Stimulated activated CD4-positive, alpha-beta T cell treated with anti-CD3 and anti-CD28 coated beads, TNF-alpha, amount 100 ng/mL, for 1 hour (primary cell): ENCODE data around the gene FN3K.
"Not testable (repeated sequence)": the region's sequence is repeated elsewhere in the genome, so short reads cannot be mapped to it uniquely, and the experiment has no call there.

Experiments used
- DNase-seq, 3 donors: peaks; one replicate each; pipeline ENCODE4 v3.0.0-alpha.2; 2020; ENCODE audit warnings: low read depth in 3 of 3, low spot score in 1 of 3

Gene FN3K

GRCh38 chr17:82772026-82772425 lies 36.6 kb downstream of the FN3K start:
- DNase-seq, result no peak

- not testable (repeated sequence) for DNase-seq
Observed at GRCh38 chr17:82774456-82774855, 39.0 kb downstream of the FN3K start.

GRCh38 chr17:82775001-82775823 lies 39.8 kb downstream of the FN3K start:
- peak in 1 of 3 donors; percentile 12 for DNase-seq

GRCh38 chr17:82776454-82776853 lies 41.0 kb downstream of the FN3K start:
- no peak for DNase-seq

GRCh38 chr17:82777778-82778375 lies 42.5 kb downstream of the FN3K start:
- DNase-seq, result not testable (repeated sequence)

- no peak for DNase-seq
Observed at GRCh38 chr17:82779541-82779940, 44.1 kb downstream of the FN3K start.

GRCh38 chr17:82780195-82780594 lies 44.8 kb downstream of the FN3K start:
- no peak for DNase-seq

GRCh38 chr17:82780971-82781893 lies 45.8 kb downstream of the FN3K start:
- DNase-seq, result no peak

- DNase-seq, result peak; percentile 59 to 80 (median 77)
Observed at GRCh38 chr17:82781894-82782274, 46.5 kb downstream of the FN3K start.

- no peak for DNase-seq
Observed at GRCh38 chr17:82782657-82783207, 47.3 kb downstream of the FN3K start.

GRCh38 chr17:82783498-82783897 lies 48.1 kb downstream of the FN3K start:
- DNase-seq, result no peak

- DNase-seq, result not testable (repeated sequence)
Observed at GRCh38 chr17:82785581-82785980, 50.2 kb downstream of the FN3K start.

GRCh38 chr17:82786427-82786826 lies 51.0 kb downstream of the FN3K start:
- DNase-seq, result no peak

- no peak for DNase-seq
Observed at GRCh38 chr17:82787081-82787848, 51.9 kb downstream of the FN3K start.

GRCh38 chr17:82788206-82789001 lies 53.0 kb downstream of the FN3K start:
- DNase-seq, result no peak

- no peak for DNase-seq
Observed at GRCh38 chr17:82789051-82789592, 53.7 kb downstream of the FN3K start.

- no peak for DNase-seq
Observed at GRCh38 chr17:82789806-82790205, 54.4 kb downstream of the FN3K start.

- no peak for DNase-seq
Observed at GRCh38 chr17:82790391-82790790, 55.0 kb downstream of the FN3K start.

- no peak for DNase-seq
Observed at GRCh38 chr17:82791532-82791931, 56.1 kb downstream of the FN3K start.
